Coronary artery (tissue), 2 donors: ENCODE results near the gene FILIP1.

Experiments
- DNase-seq: peaks from one replicate; pipeline ENCODE4 v3.0.0-alpha.2; 2017; ENCODE audit warnings: low spot score
- H3K27ac ChIP-seq, 2 donors: fragments of 200-600 bp; sonication (generic); one replicate each; pipeline ENCODE4 v1.5.1; 2016 to 2019
- H3K4me3 ChIP-seq: fragments of 200-600 bp; sonication (generic); 2 replicates; pipeline ENCODE4 v1.5.1; 2016; ENCODE audit warnings: mild to moderate bottlenecking, moderate library complexity
- TF ChIP-seq, protein P1 (sequence below): fragments of 200-600 bp; sonication (generic); IDR thresholded peaks from one replicate; pipeline ENCODE4 v1.5.1; 2019; ENCODE audit warnings: antibody characterized with exemption

Gene FILIP1

DNA sequence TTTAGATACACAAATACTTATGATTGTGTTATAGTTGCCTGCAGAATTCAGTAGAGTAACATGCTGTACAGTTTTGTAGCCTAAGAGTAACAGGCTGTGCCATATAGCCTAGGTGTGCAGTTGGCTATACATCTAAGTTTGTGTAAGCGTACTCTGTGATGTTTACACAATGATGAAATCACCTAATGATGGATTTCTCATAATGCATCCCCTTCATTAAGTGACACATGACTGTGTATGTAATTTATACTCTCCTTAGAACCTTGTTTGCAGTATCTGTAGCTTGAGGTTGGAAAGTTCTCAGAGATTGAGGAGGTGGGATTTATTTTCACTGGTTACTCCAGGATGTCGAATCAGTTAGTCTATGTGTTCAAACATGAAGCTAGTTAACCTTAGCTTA lies 142.0 kb downstream of the FILIP1 start:
- TF ChIP-seq, protein P1, sequence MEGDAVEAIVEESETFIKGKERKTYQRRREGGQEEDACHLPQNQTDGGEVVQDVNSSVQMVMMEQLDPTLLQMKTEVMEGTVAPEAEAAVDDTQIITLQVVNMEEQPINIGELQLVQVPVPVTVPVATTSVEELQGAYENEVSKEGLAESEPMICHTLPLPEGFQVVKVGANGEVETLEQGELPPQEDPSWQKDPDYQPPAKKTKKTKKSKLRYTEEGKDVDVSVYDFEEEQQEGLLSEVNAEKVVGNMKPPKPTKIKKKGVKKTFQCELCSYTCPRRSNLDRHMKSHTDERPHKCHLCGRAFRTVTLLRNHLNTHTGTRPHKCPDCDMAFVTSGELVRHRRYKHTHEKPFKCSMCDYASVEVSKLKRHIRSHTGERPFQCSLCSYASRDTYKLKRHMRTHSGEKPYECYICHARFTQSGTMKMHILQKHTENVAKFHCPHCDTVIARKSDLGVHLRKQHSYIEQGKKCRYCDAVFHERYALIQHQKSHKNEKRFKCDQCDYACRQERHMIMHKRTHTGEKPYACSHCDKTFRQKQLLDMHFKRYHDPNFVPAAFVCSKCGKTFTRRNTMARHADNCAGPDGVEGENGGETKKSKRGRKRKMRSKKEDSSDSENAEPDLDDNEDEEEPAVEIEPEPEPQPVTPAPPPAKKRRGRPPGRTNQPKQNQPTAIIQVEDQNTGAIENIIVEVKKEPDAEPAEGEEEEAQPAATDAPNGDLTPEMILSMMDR = no peak
- Histone ChIP-seq H3K4me3 (no peak overlapping the region), H3K27ac (no peak overlapping the region)
- no peak for DNase-seq

DNA sequence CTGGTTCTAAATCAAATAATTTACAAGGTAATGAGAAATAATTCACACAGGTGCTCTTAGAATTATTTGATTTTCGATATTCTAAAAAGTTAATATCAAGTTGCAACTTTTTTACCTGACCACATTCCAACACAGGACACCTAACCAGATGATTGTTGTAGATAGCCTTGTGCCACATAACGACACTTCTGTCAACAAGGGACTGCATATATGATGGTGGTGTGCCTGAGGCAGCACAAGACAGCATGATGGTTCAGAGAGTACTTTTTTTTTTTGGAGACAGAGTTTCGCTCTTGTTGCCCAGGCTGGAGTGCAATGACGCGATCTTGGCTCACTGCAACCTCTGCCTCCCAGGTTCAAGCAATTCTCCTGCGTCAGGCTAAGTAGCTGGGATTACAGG lies 142.8 kb downstream of the FILIP1 start:
- TF ChIP-seq, protein P1 = no peak
- H3K27ac ChIP-seq = no peak overlapping the region
- DNase-seq = no peak
- no peak overlapping the region for H3K4me3 ChIP-seq

DNA sequence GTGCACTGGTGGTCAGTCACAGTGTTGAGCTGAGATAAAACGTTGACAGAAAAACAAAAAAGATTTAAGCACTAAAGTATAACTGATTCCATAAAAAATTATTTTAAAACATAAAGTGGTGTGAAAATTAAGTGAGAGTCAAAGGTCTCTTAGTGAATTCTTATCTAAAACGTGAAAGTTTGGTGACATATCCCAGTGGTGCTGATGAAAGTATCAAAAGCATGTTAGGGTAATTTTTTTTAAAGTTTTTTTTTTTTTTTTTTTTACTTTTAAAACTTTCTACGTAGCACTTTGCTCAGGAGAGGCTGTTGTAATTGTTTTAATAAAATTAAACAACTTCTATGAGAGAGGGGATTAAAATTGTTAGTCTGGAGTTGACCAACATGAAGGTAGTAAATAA lies 143.4 kb downstream of the FILIP1 start:
- TF ChIP-seq, protein P1 = no peak
- no peak for DNase-seq
- H3K27ac ChIP-seq = peak overlapping the region in 1 of 2 donors; percentile 16

DNA sequence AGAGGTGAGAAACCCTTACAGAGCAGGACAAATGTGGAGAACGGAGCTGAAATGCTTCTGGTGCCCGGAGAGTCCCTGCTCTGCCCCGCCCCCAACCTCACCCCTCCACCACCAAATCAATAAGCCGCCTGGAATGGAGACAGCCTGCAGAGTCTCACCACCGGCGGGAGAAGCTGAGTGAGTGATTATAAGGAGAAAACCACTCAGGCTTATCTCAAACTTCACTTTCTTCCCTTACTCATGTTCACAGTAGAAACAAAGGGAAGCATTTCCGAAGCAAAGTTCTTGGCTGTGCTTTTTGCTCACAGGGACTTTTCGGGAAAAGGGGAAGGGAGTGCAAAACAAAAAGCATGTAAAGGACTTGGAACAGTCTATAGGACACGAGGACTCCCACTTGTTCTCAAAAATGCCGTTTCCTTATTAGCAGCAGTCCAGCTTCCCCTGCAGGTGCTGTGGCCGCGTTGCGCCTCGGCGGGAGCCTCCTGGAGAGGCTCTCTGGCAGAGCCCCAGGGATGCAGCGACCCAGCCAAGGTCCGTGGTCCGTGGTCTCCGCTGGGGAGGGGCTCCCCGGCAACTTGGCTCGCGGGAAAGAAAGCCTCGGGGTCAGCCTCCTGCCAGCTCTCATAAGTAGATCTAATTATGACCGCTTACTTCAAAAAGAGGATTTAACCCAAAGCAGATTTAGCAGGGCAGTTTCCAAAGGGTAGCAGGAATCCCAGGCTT lies 144.2 kb downstream of the FILIP1 start:
- Histone ChIP-seq H3K27ac (peak overlapping the region; percentile 16 to 26), H3K4me3 (peak overlapping the region; percentile 67)
- TF ChIP-seq, protein P1 = no peak
- no peak for DNase-seq

More for the DNA sequence above, 143.4 kb downstream of the FILIP1 start:
- peak overlapping the region; percentile 67 for H3K4me3 ChIP-seq

DNA sequence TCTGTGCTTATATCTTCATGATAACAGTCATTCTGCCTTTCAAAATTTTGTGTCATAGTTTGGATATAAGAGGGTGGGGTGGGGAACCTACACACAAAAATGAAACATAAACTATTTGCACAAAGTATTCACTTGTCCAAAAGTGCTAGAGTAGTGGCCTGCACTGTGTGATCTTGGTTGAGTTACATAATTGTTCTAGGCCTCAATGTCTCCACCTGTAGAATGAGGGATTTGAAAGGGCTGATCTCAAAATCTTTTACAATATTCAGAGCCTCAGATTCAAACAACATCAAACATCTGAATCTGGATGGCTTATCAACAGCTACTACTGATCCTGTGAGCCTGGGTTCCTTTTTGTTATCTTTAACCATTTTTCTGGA lies 144.7 kb downstream of the FILIP1 start:
- TF ChIP-seq, protein P1 = no peak
- peak overlapping the region; percentile 67 for H3K4me3 ChIP-seq
- DNase-seq = no peak
- peak overlapping the region in 1 of 2 donors; percentile 26 for H3K27ac ChIP-seq

DNA sequence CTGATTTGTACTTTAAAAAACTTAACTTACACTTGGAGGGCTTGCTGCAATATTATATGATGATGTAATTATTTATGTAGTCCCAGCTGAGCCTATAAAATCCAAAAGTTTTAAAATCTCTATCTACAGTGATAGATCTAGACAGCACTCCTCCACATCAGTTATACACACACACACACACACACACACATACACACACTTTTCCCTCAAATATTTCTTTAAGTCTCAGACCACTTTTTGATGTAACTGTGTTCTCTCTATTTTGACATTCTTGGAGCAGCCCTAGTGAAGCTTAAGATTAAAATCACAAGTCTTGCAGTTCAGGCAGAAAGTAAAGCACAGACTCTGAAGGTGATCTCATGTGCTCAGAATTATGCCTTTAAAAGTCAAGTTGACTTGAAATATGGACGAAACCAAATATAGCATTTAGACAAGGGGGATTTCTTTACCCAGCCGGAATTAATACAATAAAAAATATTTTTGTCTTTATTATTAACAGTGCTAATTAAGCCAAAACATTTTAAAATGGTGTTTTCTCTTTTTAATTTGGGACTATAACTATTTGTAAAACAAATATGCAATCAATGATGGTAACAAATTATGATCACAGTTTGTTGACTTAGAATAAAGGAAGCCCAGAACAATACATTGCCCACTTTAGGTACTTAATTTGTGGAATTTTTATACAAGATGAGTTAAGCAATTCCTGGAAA lies 145.5 kb downstream of the FILIP1 start:
- no peak overlapping the region for H3K27ac ChIP-seq
- no peak for DNase-seq
- TF ChIP-seq, protein P1 = no peak
- H3K4me3 ChIP-seq = no peak overlapping the region

DNA sequence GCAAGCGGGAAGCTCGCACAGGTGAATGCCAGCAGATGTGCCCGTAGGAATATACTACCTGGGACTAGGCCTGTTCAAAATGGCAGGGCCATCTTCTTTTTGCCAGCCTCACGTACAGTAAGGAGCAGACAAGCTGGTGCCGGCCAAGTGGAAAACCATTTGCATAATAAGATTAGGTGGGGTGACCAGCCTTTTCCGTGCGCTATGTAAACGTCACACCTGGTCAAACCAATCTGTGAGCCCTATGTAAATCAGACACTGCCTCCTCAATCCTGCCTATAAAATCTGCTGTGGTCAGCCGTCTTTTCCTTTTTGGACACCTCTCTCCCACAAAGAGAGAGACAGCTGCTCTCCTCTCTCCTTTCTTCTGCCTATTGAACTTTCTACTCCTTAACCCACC lies 148.2 kb downstream of the FILIP1 start:
- peak overlapping the region in 1 of 2 donors; percentile 43 for H3K27ac ChIP-seq
- TF ChIP-seq, protein P1 = no peak
- no peak overlapping the region for H3K4me3 ChIP-seq
- no peak for DNase-seq
